ENCODE data around the gene SLC16A6.
"Not testable (repeated sequence)": the region's sequence is repeated elsewhere in the genome, so short reads cannot be mapped to it uniquely, and the experiment has no call there.

SLC16A6 gene

GRCh38 chr17:68222606-68223005 lies 68.3 kb downstream of the SLC16A6 start:
- TF ChIP-seq MAX (IDR thresholded peaks at IDR 0.05; ENCODE audit: low read depth, low read length), result no peak
- TF ChIP-seq CTCF (IDR thresholded peaks at IDR 0.05; ENCODE audit: low read depth, low read length), result no peak
- TF ChIP-seq MYC (IDR thresholded peaks at IDR 0.05; ENCODE audit: low read depth, low read length), result no peak
- no peak for TF ChIP-seq POLR2A (IDR thresholded peaks at IDR 0.05; ENCODE audit: extremely low read depth, insufficient read length)
- H3K4me3 ChIP-seq (ENCODE audit: low read depth, low read length), result no peak overlapping the region
- no peak for DNase-seq (ENCODE audit: low read depth)

DNA sequence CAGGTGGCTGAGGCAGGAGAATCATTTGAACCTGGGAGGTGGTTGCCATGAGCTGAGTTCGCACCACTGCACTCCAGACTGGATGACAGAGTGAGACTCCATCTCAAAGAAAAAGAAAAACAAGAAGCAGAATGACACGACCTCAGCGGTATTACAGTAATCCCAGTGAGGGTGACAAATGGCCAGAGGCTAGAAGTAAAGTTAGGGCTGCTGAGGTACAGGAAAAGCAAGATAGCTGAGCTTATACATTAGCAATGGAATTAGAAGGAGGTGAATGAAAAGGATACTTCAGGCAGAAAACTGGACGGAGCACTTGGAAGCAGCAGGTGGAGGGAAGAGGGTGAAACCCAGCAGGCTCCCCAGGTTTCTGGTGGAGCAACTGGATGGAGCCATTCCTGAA lies 69.1 kb downstream of the SLC16A6 start:
- DNase-seq (ENCODE audit: low read depth), result no peak
- H3K4me3 ChIP-seq (ENCODE audit: low read depth, low read length), result no peak overlapping the region
- TF ChIP-seq POLR2A (IDR thresholded peaks at IDR 0.05; ENCODE audit: extremely low read depth, insufficient read length), result no peak
- TF ChIP-seq MYC (IDR thresholded peaks at IDR 0.05; ENCODE audit: low read depth, low read length), result no peak
- TF ChIP-seq CTCF (IDR thresholded peaks at IDR 0.05; ENCODE audit: low read depth, low read length), result no peak
- TF ChIP-seq MAX (IDR thresholded peaks at IDR 0.05; ENCODE audit: low read depth, low read length), result no peak

GRCh38 chr17:68220786-68221185 lies 70.1 kb downstream of the SLC16A6 start:
- not testable (repeated sequence) for DNase-seq (ENCODE audit: low read depth); H3K4me3 ChIP-seq (ENCODE audit: low read depth, low read length)

DNA sequence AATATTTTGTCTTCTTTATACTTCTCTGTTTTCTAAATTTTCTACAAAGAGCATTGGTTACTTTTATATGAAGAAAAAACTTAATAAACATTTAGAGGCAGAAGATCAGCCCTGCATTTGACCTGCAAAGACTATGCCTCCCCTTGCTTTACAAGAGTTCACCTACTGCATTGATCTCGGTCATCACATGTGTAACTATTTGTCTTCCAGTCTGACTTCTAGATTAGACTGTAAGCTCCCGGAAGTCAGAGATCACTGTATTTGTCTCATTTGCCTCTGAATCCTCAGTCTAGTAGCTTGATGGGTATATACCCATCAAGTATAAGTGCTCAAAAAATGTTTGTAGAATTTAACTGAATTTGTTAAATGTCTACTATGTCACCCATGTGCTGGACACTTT lies 70.7 kb downstream of the SLC16A6 start:
- not testable (repeated sequence) for DNase-seq (ENCODE audit: low read depth); H3K4me3 ChIP-seq (ENCODE audit: low read depth, low read length)

GRCh38 chr17:68219429-68219828 lies 71.5 kb downstream of the SLC16A6 start:
- H3K4me3 ChIP-seq (ENCODE audit: low read depth, low read length), result not testable (repeated sequence)

More at GRCh38 chr17:68219429-68219828, 71.5 kb downstream of the SLC16A6 start:
- DNase-seq (ENCODE audit: low read depth), result not testable (repeated sequence)
